ENCODE results near the gene PITRM1.
"Not testable (repeated sequence)": the region's sequence is repeated elsewhere in the genome, so short reads cannot be mapped to it uniquely, and the experiment has no call there.

Gene PITRM1

DNA sequence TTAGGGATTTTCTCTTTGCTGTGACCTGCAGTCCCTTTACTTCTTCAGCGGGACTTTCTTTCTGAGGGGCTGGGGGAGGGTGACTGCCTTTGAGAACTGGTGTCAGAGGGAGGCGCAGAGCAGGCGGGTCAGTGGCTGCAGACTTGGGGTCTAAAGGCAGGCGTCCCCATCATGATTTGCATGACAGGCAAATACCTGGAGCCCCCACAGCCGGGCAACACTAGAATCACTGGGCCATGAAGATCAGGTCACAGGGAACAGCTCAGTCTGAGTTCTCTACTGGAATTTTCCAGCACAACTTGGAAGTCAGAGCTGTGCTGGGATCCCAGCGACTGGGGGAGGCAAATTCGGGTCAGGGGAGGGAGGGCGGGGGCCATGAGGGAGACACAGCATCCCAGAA lies 29.2 kb upstream of the PITRM1 start:
- H3K27ac ChIP-seq, result no peak overlapping the region
- no peak for DNase-seq (ENCODE audit: low read depth, low spot score)

DNA sequence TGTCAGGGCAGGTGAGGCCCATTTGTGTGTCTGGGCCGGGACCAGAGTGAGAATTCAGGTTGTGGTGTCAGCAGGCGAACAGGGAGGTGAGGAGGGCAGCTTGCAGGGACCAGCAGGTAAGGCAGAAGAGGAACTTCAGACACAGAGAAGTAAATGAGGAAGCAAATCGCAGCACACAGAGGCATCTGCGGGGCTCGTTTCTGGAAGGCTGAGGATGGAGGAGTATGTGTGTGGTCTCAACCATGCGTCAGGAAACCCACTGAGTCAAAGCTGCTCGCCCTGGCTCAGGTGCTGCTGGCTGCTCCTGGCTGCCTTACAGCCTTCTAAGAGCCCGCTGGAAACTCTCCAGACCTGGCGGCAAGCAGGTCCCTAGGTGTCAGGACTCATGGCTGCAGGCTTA lies 26.9 kb upstream of the PITRM1 start:
- no peak overlapping the region for H3K27ac ChIP-seq
- DNase-seq (ENCODE audit: low read depth, low spot score), result no peak

DNA sequence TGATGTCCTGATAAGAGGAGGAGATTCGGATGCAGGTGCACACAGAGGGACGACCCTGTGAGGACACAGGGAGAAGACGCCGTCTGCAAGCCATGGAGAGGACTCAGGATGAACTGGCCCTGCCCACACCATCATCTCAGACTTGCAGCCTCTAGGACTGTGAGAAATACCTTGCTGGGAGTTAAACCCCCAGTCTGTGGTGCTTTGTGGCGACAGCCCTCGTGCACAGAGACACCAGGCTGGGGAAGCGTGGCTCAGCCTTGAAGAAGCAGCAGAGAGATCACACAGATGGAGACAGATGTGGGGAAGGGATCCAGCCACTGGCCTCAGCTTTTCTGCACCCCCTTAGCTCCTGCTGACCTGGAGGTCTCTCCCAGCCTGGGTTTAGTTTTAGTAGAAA lies 26.3 kb upstream of the PITRM1 start:
- no peak for DNase-seq (ENCODE audit: low read depth, low spot score)
- H3K27ac ChIP-seq, result no peak overlapping the region

- peak overlapping the region; percentile 21 for H3K27ac ChIP-seq
- DNase-seq (ENCODE audit: low read depth, low spot score), result peak; percentile 54
Measured at GRCh38 chr10:3197348-3198003, 24.9 kb upstream of the PITRM1 start.

GRCh38 chr10:3196958-3197347 lies 24.4 kb upstream of the PITRM1 start:
- no peak overlapping the region for H3K27ac ChIP-seq
- DNase-seq (ENCODE audit: low read depth, low spot score), result no peak

DNA sequence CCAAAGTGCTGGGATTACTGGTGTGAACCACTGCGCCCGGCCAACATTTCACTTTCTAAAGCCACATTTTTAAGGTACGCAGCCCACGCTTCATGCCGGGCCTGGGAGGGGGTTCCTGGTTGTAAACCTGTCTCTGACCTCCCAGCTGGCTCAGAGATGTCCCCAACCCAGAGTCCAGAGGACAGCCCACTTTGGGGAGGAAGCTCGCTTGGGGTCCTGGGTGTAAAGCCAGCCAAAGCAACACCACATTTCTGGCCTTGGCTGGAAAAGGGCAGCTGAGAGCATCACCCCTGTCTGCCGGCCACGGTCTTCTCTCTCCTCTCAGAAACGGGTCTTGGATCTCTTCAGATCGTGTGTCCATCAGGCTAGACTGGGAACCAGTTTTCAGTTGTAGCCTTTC lies 23.9 kb upstream of the PITRM1 start:
- no peak overlapping the region for H3K27ac ChIP-seq
- DNase-seq (ENCODE audit: low read depth, low spot score), result no peak

DNA sequence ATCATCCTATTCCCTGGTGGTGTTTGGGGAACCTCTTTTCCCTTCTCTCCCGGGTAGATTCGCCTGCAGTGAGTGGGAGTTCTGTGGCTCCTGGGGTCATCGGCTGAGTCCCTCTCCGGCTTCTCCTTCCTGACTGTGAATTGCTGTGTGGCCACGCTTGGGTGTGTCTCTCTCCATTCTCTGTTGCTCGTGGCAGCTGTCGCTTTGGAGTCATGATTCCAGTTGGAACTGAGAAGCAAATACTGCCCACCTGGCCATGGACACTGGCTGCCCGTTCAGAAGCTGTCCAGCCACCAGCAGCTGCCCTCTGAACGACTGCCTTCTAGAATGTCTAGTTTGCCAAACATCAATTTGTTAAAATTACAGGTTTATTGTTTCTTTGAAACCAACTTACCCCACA lies 23.1 kb upstream of the PITRM1 start:
- DNase-seq (ENCODE audit: low read depth, low spot score), result no peak
- H3K27ac ChIP-seq, result no peak overlapping the region

GRCh38 chr10:3195286-3195685 lies 22.7 kb upstream of the PITRM1 start:
- no peak overlapping the region for H3K27ac ChIP-seq
- no peak for DNase-seq (ENCODE audit: low read depth, low spot score)

DNA sequence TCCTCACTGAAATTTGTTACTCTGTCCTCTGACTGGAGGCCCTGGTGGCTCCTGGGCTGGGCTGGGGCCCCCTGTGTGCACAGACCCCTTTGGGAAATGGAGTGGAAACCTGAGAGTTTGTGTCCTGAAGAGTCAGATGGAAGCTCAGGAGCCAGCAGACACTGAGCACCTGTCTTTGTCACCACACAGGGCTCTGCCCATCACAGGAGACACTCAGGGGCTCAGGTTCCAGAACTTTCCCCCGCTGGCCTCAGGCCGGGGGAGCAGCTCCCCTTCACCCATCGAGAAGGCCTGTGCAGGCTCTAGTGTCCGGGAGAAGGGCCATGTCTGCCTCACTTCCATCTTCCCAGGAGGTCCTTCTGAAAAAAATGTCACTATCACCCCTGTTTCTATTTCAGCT lies 22.3 kb upstream of the PITRM1 start:
- no peak overlapping the region for H3K27ac ChIP-seq
- no peak for DNase-seq (ENCODE audit: low read depth, low spot score)

GRCh38 chr10:3193751-3194150 lies 21.2 kb upstream of the PITRM1 start:
- DNase-seq (ENCODE audit: low read depth, low spot score), result no peak
- H3K27ac ChIP-seq, result no peak overlapping the region

GRCh38 chr10:3192856-3193635 lies 20.5 kb upstream of the PITRM1 start:
- no peak for DNase-seq (ENCODE audit: low read depth, low spot score)
- no peak overlapping the region for H3K27ac ChIP-seq

GRCh38 chr10:3190817-3191216 lies 18.2 kb upstream of the PITRM1 start:
- no peak for DNase-seq (ENCODE audit: low read depth, low spot score)

GRCh38 chr10:3187229-3187628 lies 14.6 kb upstream of the PITRM1 start:
- DNase-seq (ENCODE audit: low read depth, low spot score); H3K27ac ChIP-seq: not testable (repeated sequence)

More at GRCh38 chr10:3190817-3191216, 18.2 kb upstream of the PITRM1 start:
- H3K27ac ChIP-seq, result no peak overlapping the region

GRCh38 chr10:3186368-3186767 lies 13.8 kb upstream of the PITRM1 start:
- DNase-seq (ENCODE audit: low read depth, low spot score), result no peak
- no peak overlapping the region for H3K27ac ChIP-seq

DNA sequence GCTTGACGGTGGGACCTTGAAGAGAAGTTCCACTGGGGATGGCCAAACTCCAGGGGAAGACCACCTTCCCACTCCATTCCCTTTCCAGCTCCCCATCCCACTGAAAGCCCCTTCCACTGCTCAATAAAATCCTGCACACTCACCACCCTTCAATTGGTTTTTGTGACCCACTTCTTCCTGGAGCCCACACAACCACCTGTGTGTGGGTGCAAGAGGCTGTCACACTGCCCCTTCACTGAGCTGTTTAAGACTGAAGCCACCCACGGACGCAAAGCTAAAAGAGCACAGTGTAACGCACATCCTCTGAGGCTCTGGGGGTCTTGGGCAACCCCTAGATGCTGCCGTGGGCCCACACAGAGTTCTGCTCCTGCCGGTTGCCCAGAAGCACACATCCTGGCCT lies 12.8 kb upstream of the PITRM1 start:
- DNase-seq (ENCODE audit: low read depth, low spot score), result no peak
- H3K27ac ChIP-seq, result no peak overlapping the region

DNA sequence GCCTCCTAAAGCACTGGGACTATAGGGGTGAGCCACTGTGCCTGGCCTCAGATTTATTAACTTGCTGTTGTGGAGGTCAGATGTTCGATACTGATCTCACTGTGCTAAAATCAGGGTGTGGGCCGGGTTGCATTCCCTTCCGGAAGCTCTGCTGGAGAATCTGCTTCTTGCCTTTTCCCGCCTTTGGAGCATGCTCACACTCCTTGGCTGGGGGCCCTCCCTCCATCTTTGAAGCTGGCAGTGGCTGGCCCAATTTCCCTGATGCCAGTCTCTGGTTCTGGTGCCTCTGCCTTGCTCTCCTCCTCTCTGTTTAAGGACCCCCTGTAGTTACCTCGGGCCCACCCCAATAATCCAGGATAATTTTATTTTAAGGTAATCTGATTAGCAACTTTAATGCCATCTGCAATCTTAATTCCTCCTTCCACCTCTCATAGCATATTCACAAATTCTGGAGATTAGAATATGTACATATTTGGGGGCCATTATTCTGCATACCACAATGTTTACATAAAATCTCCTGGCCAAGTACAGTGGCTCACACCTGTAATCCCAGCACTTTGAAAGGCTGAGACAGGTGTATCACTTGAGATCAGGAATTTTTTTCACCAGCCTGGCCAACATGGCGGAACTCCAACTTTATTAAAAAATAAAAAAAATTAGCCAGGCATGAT lies 7.9 kb upstream of the PITRM1 start:
- no peak for DNase-seq (ENCODE audit: low read depth, low spot score)
- H3K27ac ChIP-seq, result no peak overlapping the region

- no peak overlapping the region for H3K27ac ChIP-seq
- DNase-seq (ENCODE audit: low read depth, low spot score), result no peak
Measured at GRCh38 chr10:3179174-3179573, 6.6 kb upstream of the PITRM1 start.

GRCh38 chr10:3178042-3178441 lies 5.5 kb upstream of the PITRM1 start:
- H3K27ac ChIP-seq, result no peak overlapping the region
- DNase-seq (ENCODE audit: low read depth, low spot score), result no peak

GRCh38 chr10:3173171-3173878 lies 743 bp upstream of the PITRM1 start:
- no peak for DNase-seq (ENCODE audit: low read depth, low spot score)
- peak overlapping the region; percentile 88 for H3K27ac ChIP-seq

- DNase-seq (ENCODE audit: low read depth, low spot score), result no peak
- H3K27ac ChIP-seq, result peak overlapping the region; percentile 88
Measured at GRCh38 chr10:3172081-3172445, 519 bp downstream of the PITRM1 start.

- peak overlapping the region; percentile 88 for H3K27ac ChIP-seq
- DNase-seq (ENCODE audit: low read depth, low spot score), result not testable (repeated sequence)
Measured at GRCh38 chr10:3171488-3171887, 1.1 kb downstream of the PITRM1 start.

All from epithelial cell of prostate (primary cell).